WERI-Rb-1 (cell line): ENCODE measurements around the gene CAMK1G.

ENCODE experiments used
- DNase-seq: peaks from one replicate; pipeline ENCODE4 v3.0.0-alpha.2; 2020
- H3K27ac ChIP-seq: fragments of 250-450 bp; sonication (Bioruptor Pico); 2 replicates; pipeline ENCODE4 v1.5.1; 2020; ENCODE audit warnings: mild to moderate bottlenecking, moderate library complexity
- H3K27me3 ChIP-seq: fragments of 250-450 bp; sonication (Bioruptor Pico); 2 replicates; pipeline ENCODE4 v1.5.1; 2021; ENCODE audit warnings: mild to moderate bottlenecking, low read depth, moderate library complexity; ENCODE audit not compliant: insufficient read depth, severe bottlenecking
- H3K36me3 ChIP-seq: fragments of 250-450 bp; sonication (Bioruptor Pico); 2 replicates; pipeline ENCODE4 v1.5.1; 2020; ENCODE audit warnings: mild to moderate bottlenecking, moderate library complexity
- H3K4me3 ChIP-seq: 2 replicates; pipeline ENCODE4 v1.5.1; 2011; ENCODE audit warnings: low read depth, mild to moderate bottlenecking, control low read depth, low read length
- H3K9me3 ChIP-seq: fragments of 250-450 bp; sonication (Bioruptor Pico); 2 replicates; pipeline ENCODE4 v1.5.1; 2021; ENCODE audit warnings: mild to moderate bottlenecking, moderate library complexity; ENCODE audit not compliant: severe bottlenecking
- CTCF ChIP-seq: IDR thresholded peaks from 2 replicates; pipeline ENCODE4 v1.5.1; 2011; ENCODE audit warnings: low read depth, mild to moderate bottlenecking, control low read depth, inconsistent platforms, low read length

CAMK1G gene

GRCh38 chr1:209648931-209649776 is 65.6 kb downstream of the CAMK1G start:
- no peak for DNase-seq
- Histone ChIP-seq H3K27me3 (peaks cover 56% of the 10 kb centered on the region), H3K36me3 (no peaks in the 10 kb centered on the region), H3K9me3 (no peaks in the 10 kb centered on the region), H3K4me3 (no peak overlapping the region), H3K27ac (no peak overlapping the region)
- no peak for TF ChIP-seq CTCF

GRCh38 chr1:209650454-209650853 is 66.9 kb downstream of the CAMK1G start:
- H3K27ac ChIP-seq: no peak overlapping the region
- no peak overlapping the region for H3K4me3 ChIP-seq
- no peaks in the 10 kb centered on the region for H3K36me3 ChIP-seq
- no peak for DNase-seq
- H3K9me3 ChIP-seq: no peaks in the 10 kb centered on the region
- peaks cover 64% of the 10 kb centered on the region for H3K27me3 ChIP-seq
- TF ChIP-seq CTCF: no peak

- no peak overlapping the region for H3K27ac ChIP-seq
- H3K9me3 ChIP-seq: no peaks in the 10 kb centered on the region
- DNase-seq: no peak
- no peak overlapping the region for H3K4me3 ChIP-seq
- no peak for TF ChIP-seq CTCF
- no peaks in the 10 kb centered on the region for H3K36me3 ChIP-seq
- H3K27me3 ChIP-seq: peaks cover 71% of the 10 kb centered on the region
Measured at GRCh38 chr1:209651138-209651587, 67.6 kb downstream of the CAMK1G start.

- Histone ChIP-seq H3K9me3 (no peaks in the 10 kb centered on the region), H3K27ac (no peak within 1 kb of the TSS), H3K36me3 (no peaks in the 10 kb centered on the region), H3K27me3 (peaks cover 70% of the 10 kb centered on the region), H3K4me3 (no peak within 1 kb of the TSS)
- no peak for DNase-seq
- no peak for TF ChIP-seq CTCF
Measured at GRCh38 chr1:209652121-209652735, 68.7 kb downstream of the CAMK1G start, which contains the start of gene LAMB3. TSS of gene LAMB3 (minus strand) at chr1:209652425. CDS start at chr1:209650944, 1,481 bp downstream.

GRCh38 chr1:209652873-209653401 is 69.4 kb downstream of the CAMK1G start:
- Histone ChIP-seq H3K4me3 (no peak overlapping the region), H3K36me3 (no peaks in the 10 kb centered on the region), H3K27me3 (peaks cover 68% of the 10 kb centered on the region), H3K9me3 (no peaks in the 10 kb centered on the region), H3K27ac (no peak overlapping the region)
- no peak for DNase-seq
- TF ChIP-seq CTCF: no peak
